Neural progenitor cell (in vitro differentiated cells): ENCODE data around the gene VAV3. TPM values are rescaled to one million over a fixed set of nuclear protein-coding genes. Genes with fewer than 3 reads are reported as not detected.

Experiments
- DNase-seq: peaks from one replicate; pipeline ENCODE4 v3.0.0-alpha.2; 2016; ENCODE audit warnings: low spot score
- H2AFZ ChIP-seq: fragments of 200-600 bp; sonication (generic); replicated peaks from 2 replicates; pipeline ENCODE4 v1.6.1; 2016; ENCODE audit warnings: antibody characterized with exemption
- H3F3A ChIP-seq: fragments of 200-600 bp; sonication (generic); 2 replicates; pipeline ENCODE4 v1.6.1; 2016; ENCODE audit warnings: antibody characterized with exemption, low read depth
- H3K27ac ChIP-seq: fragments of 200-600 bp; sonication (generic); 2 replicates; pipeline ENCODE4 v1.5.1; 2016; ENCODE audit warnings: mild to moderate bottlenecking
- H3K27me3 ChIP-seq: fragments of 200-600 bp; sonication (generic); 2 replicates; pipeline ENCODE4 v1.6.1; 2016; ENCODE audit warnings: mild to moderate bottlenecking, moderate library complexity
- H3K36me3 ChIP-seq: fragments of 200-600 bp; sonication (generic); 2 replicates; pipeline ENCODE4 v1.5.1; 2016
- H3K4me1 ChIP-seq: fragments of 200-600 bp; sonication (generic); 2 replicates; pipeline ENCODE4 v1.6.1; 2016; ENCODE audit warnings: mixed run types
- H3K4me2 ChIP-seq: fragments of 200-600 bp; sonication (generic); 2 replicates; pipeline ENCODE4 v1.6.1; 2016
- H3K4me3 ChIP-seq: fragments of 200-600 bp; sonication (generic); 2 replicates; pipeline ENCODE4 v1.5.1; 2016
- H3K79me2 ChIP-seq: fragments of 200-600 bp; sonication (generic); 2 replicates; pipeline ENCODE4 v1.6.1; 2016; ENCODE audit warnings: low read depth
- H3K9ac ChIP-seq: fragments of 200-600 bp; sonication (generic); 2 replicates; pipeline ENCODE4 v1.6.1; 2016
- H3K9me3 ChIP-seq: fragments of 200-600 bp; sonication (generic); 2 replicates; pipeline ENCODE4 v1.5.1; 2016; ENCODE audit warnings: low read depth
- H4K20me1 ChIP-seq: fragments of 200-600 bp; sonication (generic); 2 replicates; pipeline ENCODE4 v1.6.1; 2016; ENCODE audit warnings: low read depth
- H3K27ac Mint-ChIP-seq: 3 replicates; pipeline ENCODE4 v1.8.0; 2021; ENCODE audit warnings: mixed read lengths
- H3K27me3 Mint-ChIP-seq: 2 replicates; pipeline ENCODE4 v1.8.0; 2022; ENCODE audit warnings: low read depth, mild to moderate bottlenecking, inconsistent platforms, moderate library complexity, mixed read lengths; ENCODE audit not compliant: insufficient read depth
- H3K36me3 Mint-ChIP-seq: 3 replicates; pipeline ENCODE4 v1.8.0; 2021; ENCODE audit warnings: mixed read lengths
- H3K4me1 Mint-ChIP-seq: 3 replicates; pipeline ENCODE4 v1.8.0; 2021; ENCODE audit warnings: mixed read lengths
- H3K4me3 Mint-ChIP-seq: 3 replicates; pipeline ENCODE4 v1.8.0; 2021; ENCODE audit warnings: mild to moderate bottlenecking, moderate library complexity, mixed read lengths
- H3K9me3 Mint-ChIP-seq: 3 replicates; pipeline ENCODE4 v1.8.0; 2020; ENCODE audit warnings: mixed read lengths
- EZH2 ChIP-seq: fragments of 200-600 bp; sonication (generic); IDR thresholded peaks from 2 replicates; pipeline ENCODE4 v1.6.1; 2017; ENCODE audit warnings: antibody characterized with exemption, mild to moderate bottlenecking, moderate library complexity
- EZH2phosphoT487 ChIP-seq: fragments of 200-600 bp; sonication (generic); IDR thresholded peaks from 2 replicates; pipeline ENCODE4 v1.6.1; 2017; ENCODE audit warnings: antibody characterized with exemption
- total RNA-seq: library from RNA; depleted of rRNA; stranded (reverse); fragments of >200 nt; gene quantifications from 2 replicates; pipeline ENCODE4 v1.2.3, GENCODE V29; 2015; ENCODE audit warnings: low replicate concordance
- TF ChIP-seq, protein P1 (sequence below): fragments of 200-600 bp; sonication (generic); IDR thresholded peaks from 2 replicates; pipeline ENCODE4 v1.5.1; 2017; ENCODE audit warnings: antibody characterized with exemption, mild to moderate bottlenecking

Gene VAV3
- total RNA-seq, 1 donor from 2014 or later, result 1.7 TPM

DNA sequence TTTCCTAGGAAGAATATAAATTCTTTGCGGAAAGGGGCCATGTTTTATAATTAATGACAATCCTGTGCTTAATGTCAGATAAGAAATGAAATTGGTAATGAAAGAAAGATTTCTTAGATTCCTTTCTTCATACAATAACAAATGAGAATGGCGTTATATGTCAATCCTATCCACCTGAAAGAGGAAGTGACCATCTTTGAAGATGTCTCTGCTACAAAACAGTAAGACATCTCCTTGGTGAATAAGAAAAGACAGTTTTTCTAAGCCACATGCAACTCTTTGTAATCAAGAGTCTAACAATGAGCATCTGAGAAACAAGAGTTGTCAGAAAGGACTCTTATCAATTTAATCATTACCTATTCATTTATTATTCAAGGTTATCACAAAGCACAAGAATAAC lies 286.0 kb downstream of the VAV3 start:
- no peak overlapping the region for H3K27ac Mint-ChIP-seq
- H3K9ac ChIP-seq, result no peak overlapping the region
- H3K4me2 ChIP-seq, result no peak overlapping the region
- DNase-seq, result no peak
- H3K9me3 ChIP-seq, result no peaks in the 10 kb centered on the region
- no peaks in the 10 kb centered on the region for H3K36me3 Mint-ChIP-seq
- H3K4me1 Mint-ChIP-seq, result peaks cover 17% of the 10 kb centered on the region
- no peaks in the 10 kb centered on the region for H3K79me2 ChIP-seq
- H4K20me1 ChIP-seq, result no peaks in the 10 kb centered on the region
- H2AFZ ChIP-seq, result no peak overlapping the region
- TF ChIP-seq, protein P1, sequence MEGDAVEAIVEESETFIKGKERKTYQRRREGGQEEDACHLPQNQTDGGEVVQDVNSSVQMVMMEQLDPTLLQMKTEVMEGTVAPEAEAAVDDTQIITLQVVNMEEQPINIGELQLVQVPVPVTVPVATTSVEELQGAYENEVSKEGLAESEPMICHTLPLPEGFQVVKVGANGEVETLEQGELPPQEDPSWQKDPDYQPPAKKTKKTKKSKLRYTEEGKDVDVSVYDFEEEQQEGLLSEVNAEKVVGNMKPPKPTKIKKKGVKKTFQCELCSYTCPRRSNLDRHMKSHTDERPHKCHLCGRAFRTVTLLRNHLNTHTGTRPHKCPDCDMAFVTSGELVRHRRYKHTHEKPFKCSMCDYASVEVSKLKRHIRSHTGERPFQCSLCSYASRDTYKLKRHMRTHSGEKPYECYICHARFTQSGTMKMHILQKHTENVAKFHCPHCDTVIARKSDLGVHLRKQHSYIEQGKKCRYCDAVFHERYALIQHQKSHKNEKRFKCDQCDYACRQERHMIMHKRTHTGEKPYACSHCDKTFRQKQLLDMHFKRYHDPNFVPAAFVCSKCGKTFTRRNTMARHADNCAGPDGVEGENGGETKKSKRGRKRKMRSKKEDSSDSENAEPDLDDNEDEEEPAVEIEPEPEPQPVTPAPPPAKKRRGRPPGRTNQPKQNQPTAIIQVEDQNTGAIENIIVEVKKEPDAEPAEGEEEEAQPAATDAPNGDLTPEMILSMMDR, result no peak
- TF ChIP-seq EZH2phosphoT487, result no peak
- no peak for TF ChIP-seq EZH2
- H3K27me3 ChIP-seq, result no peaks in the 10 kb centered on the region
- no peaks in the 10 kb centered on the region for H3K36me3 ChIP-seq
- H3K4me3 ChIP-seq, result no peak overlapping the region
- H3K4me1 ChIP-seq, result peaks cover 12% of the 10 kb centered on the region
- peaks cover 2% of the 10 kb centered on the region for H3K27me3 Mint-ChIP-seq
- peaks cover 6% of the 10 kb centered on the region for H3F3A ChIP-seq
- H3K4me3 Mint-ChIP-seq, result no peak overlapping the region
- H3K9me3 Mint-ChIP-seq, result peaks cover 2% of the 10 kb centered on the region
- no peak overlapping the region for H3K27ac ChIP-seq

DNA sequence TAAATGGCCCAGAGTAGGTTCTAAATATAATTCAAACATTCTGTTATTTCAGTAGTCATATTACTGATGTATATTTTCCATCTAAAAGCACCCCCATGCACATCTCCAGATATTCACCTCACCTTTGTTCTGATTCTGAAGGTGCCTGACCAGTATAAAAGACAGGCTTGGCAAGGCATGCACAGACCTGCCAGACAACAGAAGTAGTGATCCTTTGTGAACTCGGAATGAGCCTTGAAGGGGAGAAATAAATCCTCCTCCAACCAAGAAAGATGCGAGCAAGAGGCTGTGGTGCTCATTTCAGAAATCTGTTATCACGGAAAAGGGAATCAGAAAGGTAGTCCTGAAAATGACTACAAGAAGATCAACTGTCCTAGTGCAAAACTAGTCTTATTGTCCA lies 287.3 kb downstream of the VAV3 start:
- H3K79me2 ChIP-seq, result no peaks in the 10 kb centered on the region
- H3K4me3 Mint-ChIP-seq, result no peak overlapping the region
- TF ChIP-seq EZH2, result no peak
- TF ChIP-seq, protein P1, result no peak

GRCh38 chr1:107674486-107674885 lies 290.5 kb downstream of the VAV3 start:
- no peak overlapping the region for H3K4me3 ChIP-seq
- Mint-ChIP-seq H3K27me3 (peaks cover 2% of the 10 kb centered on the region), H3K4me1 (peaks cover 3% of the 10 kb centered on the region), H3K27ac (no peak overlapping the region), H3K9me3 (peaks cover 2% of the 10 kb centered on the region), H3K4me3 (no peak overlapping the region), H3K36me3 (no peaks in the 10 kb centered on the region)
- no peak overlapping the region for H3K4me2 ChIP-seq
- peaks cover 6% of the 10 kb centered on the region for H3K4me1 ChIP-seq
- no peaks in the 10 kb centered on the region for H3F3A ChIP-seq
- no peaks in the 10 kb centered on the region for H3K9me3 ChIP-seq
- no peak overlapping the region for H2AFZ ChIP-seq
- no peaks in the 10 kb centered on the region for H3K79me2 ChIP-seq
- no peaks in the 10 kb centered on the region for H3K27me3 ChIP-seq
- no peak overlapping the region for H3K27ac ChIP-seq
- TF ChIP-seq EZH2, result no peak
- TF ChIP-seq, protein P1, result no peak
- TF ChIP-seq EZH2phosphoT487, result no peak
- no peaks in the 10 kb centered on the region for H4K20me1 ChIP-seq
- DNase-seq, result no peak
- no peak overlapping the region for H3K9ac ChIP-seq
- H3K36me3 ChIP-seq, result no peaks in the 10 kb centered on the region

More for the DNA sequence above, 287.3 kb downstream of the VAV3 start:
- H3K4me3 ChIP-seq, result no peak overlapping the region
- Mint-ChIP-seq H3K27ac (no peak overlapping the region), H3K9me3 (peaks cover 2% of the 10 kb centered on the region), H3K27me3 (peaks cover 2% of the 10 kb centered on the region), H3K4me1 (peaks cover 7% of the 10 kb centered on the region), H3K36me3 (no peaks in the 10 kb centered on the region)
- DNase-seq, result no peak
- no peak overlapping the region for H3K9ac ChIP-seq
- H3K4me2 ChIP-seq, result no peak overlapping the region
- no peaks in the 10 kb centered on the region for H3K27me3 ChIP-seq
- H3K27ac ChIP-seq, result no peak overlapping the region
- H2AFZ ChIP-seq, result no peak overlapping the region
- H3F3A ChIP-seq, result peaks cover 6% of the 10 kb centered on the region
- H3K9me3 ChIP-seq, result no peaks in the 10 kb centered on the region
- no peaks in the 10 kb centered on the region for H4K20me1 ChIP-seq
- H3K4me1 ChIP-seq, result peaks cover 12% of the 10 kb centered on the region
- no peaks in the 10 kb centered on the region for H3K36me3 ChIP-seq
